IPS-18a (cell line): ENCODE results near the gene PPP6R2.

Experiments used
- H3K27ac ChIP-seq: one replicate; pipeline ENCODE4 v1.5.1; 2013; ENCODE audit warnings: low read length
- H3K27me3 ChIP-seq: one replicate; pipeline ENCODE4 v1.6.1; 2013; ENCODE audit warnings: mild to moderate bottlenecking, low read length; ENCODE audit not compliant: control insufficient read depth, insufficient read depth
- H3K36me3 ChIP-seq: one replicate; pipeline ENCODE4 v1.6.1; 2013; ENCODE audit warnings: low read depth, low read length; ENCODE audit not compliant: control insufficient read depth
- H3K4me1 ChIP-seq: one replicate; pipeline ENCODE4 v1.6.1; 2013; ENCODE audit warnings: low read depth, low read length; ENCODE audit not compliant: control insufficient read depth
- H3K4me3 ChIP-seq: one replicate; pipeline ENCODE4 v1.5.1; 2013; ENCODE audit warnings: low read length
- H3K9ac ChIP-seq: one replicate; pipeline ENCODE4 v1.6.1; 2013; ENCODE audit warnings: mild to moderate bottlenecking, low read length, moderate library complexity
- H3K9me3 ChIP-seq: one replicate; pipeline ENCODE4 v1.6.1; 2013; ENCODE audit warnings: low read depth, low read length; ENCODE audit not compliant: control insufficient read depth

PPP6R2 gene

GRCh38 chr22:50483556-50483955 lies 140.4 kb downstream of the PPP6R2 start:
- Histone ChIP-seq H3K4me1 (no peaks in the 10 kb centered on the region), H3K27ac (no peak overlapping the region), H3K9me3 (no peaks in the 10 kb centered on the region), H3K36me3 (no peaks in the 10 kb centered on the region), H3K4me3 (no peak overlapping the region), H3K27me3 (peaks cover 21% of the 10 kb centered on the region), H3K9ac (no peak overlapping the region)

- Histone ChIP-seq H3K4me3 (no peak overlapping the region), H3K9ac (no peak overlapping the region), H3K36me3 (no peaks in the 10 kb centered on the region), H3K27me3 (peaks cover 20% of the 10 kb centered on the region), H3K4me1 (no peaks in the 10 kb centered on the region), H3K27ac (no peak overlapping the region), H3K9me3 (no peaks in the 10 kb centered on the region)
Observed at GRCh38 chr22:50483977-50484853, 141.1 kb downstream of the PPP6R2 start.

- Histone ChIP-seq H3K9me3 (no peaks in the 10 kb centered on the region), H3K9ac (no peak overlapping the region), H3K4me1 (no peaks in the 10 kb centered on the region), H3K36me3 (no peaks in the 10 kb centered on the region), H3K27ac (no peak overlapping the region), H3K27me3 (peaks cover 8% of the 10 kb centered on the region), H3K4me3 (no peak overlapping the region)
Observed at GRCh38 chr22:50485221-50486131, 142.3 kb downstream of the PPP6R2 start.

- Histone ChIP-seq H3K4me1 (no peaks in the 10 kb centered on the region), H3K27me3 (no peaks in the 10 kb centered on the region), H3K9me3 (no peaks in the 10 kb centered on the region), H3K36me3 (no peaks in the 10 kb centered on the region), H3K4me3 (no peak within 1 kb of the TSS), H3K27ac (no peak within 1 kb of the TSS), H3K9ac (no peak within 1 kb of the TSS)
Observed at GRCh38 chr22:50486561-50487289, 143.6 kb downstream of the PPP6R2 start, which contains the start of gene MIOX. TSS of gene MIOX (plus strand) at chr22:50486859. CDS start at chr22:50486898, 39 bp downstream.

- H3K4me3 ChIP-seq = no peak overlapping the region
- H3K4me1 ChIP-seq = no peaks in the 10 kb centered on the region
- H3K9me3 ChIP-seq = no peaks in the 10 kb centered on the region
- H3K27me3 ChIP-seq = no peaks in the 10 kb centered on the region
- H3K9ac ChIP-seq = no peak overlapping the region
- no peaks in the 10 kb centered on the region for H3K36me3 ChIP-seq
- no peak overlapping the region for H3K27ac ChIP-seq
Observed at GRCh38 chr22:50487290-50488005, 144.3 kb downstream of the PPP6R2 start.

GRCh38 chr22:50488006-50488677 lies 145.0 kb downstream of the PPP6R2 start:
- Histone ChIP-seq H3K9me3 (no peaks in the 10 kb centered on the region), H3K9ac (no peak overlapping the region), H3K27ac (no peak overlapping the region), H3K36me3 (no peaks in the 10 kb centered on the region), H3K4me1 (no peaks in the 10 kb centered on the region), H3K27me3 (no peaks in the 10 kb centered on the region), H3K4me3 (no peak overlapping the region)

- H3K36me3 ChIP-seq = no peaks in the 10 kb centered on the region
- H3K4me1 ChIP-seq = no peaks in the 10 kb centered on the region
- no peaks in the 10 kb centered on the region for H3K9me3 ChIP-seq
- H3K4me3 ChIP-seq = no peak overlapping the region
- H3K27ac ChIP-seq = no peak overlapping the region
- no peaks in the 10 kb centered on the region for H3K27me3 ChIP-seq
- no peak overlapping the region for H3K9ac ChIP-seq
Observed at GRCh38 chr22:50488886-50489285, 145.8 kb downstream of the PPP6R2 start.

- no peaks in the 10 kb centered on the region for H3K27me3 ChIP-seq
- H3K9me3 ChIP-seq = no peaks in the 10 kb centered on the region
- H3K36me3 ChIP-seq = no peaks in the 10 kb centered on the region
- H3K4me3 ChIP-seq = no peak overlapping the region
- H3K27ac ChIP-seq = no peak overlapping the region
- H3K9ac ChIP-seq = no peak overlapping the region
- no peaks in the 10 kb centered on the region for H3K4me1 ChIP-seq
Observed at GRCh38 chr22:50489363-50490243, 146.5 kb downstream of the PPP6R2 start.

- Histone ChIP-seq H3K27me3 (no peaks in the 10 kb centered on the region), H3K36me3 (no peaks in the 10 kb centered on the region), H3K4me3 (no peak overlapping the region), H3K4me1 (no peaks in the 10 kb centered on the region), H3K27ac (no peak overlapping the region), H3K9me3 (no peaks in the 10 kb centered on the region), H3K9ac (no peak overlapping the region)
Observed at GRCh38 chr22:50490531-50491308, 147.6 kb downstream of the PPP6R2 start.
